Keratinocyte (primary cell): Measurements from ENCODE around the gene STARD3. TPM values are rescaled to one million over a fixed set of nuclear protein-coding genes. Genes with fewer than 3 reads are reported as not detected.

Source experiments
- DNase-seq: peaks from one replicate; pipeline ENCODE4 v3.0.0-alpha.2; 2011; ENCODE audit warnings: low read depth, missing footprints, low spot score
- FAIRE-seq: peaks from 2 replicates; lab custom pipeline; 2011; peaks lifted over from hg19 to GRCh38; lab: Jason Lieb, UNC
- H2AFZ ChIP-seq: 2 replicates; pipeline ENCODE4 v1.6.0; 2012; ENCODE audit warnings: low read length, control low read depth, inconsistent platforms; ENCODE audit not compliant: control insufficient read depth
- H3K27ac ChIP-seq: 2 replicates; pipeline ENCODE4 v1.5.1; 2011; ENCODE audit warnings: low read length; ENCODE audit not compliant: control insufficient read depth, insufficient read depth
- H3K27me3 ChIP-seq: 3 replicates; pipeline ENCODE4 v1.6.0; 2011; ENCODE audit warnings: low read length; ENCODE audit not compliant: control insufficient read depth, insufficient read depth; ENCODE audit errors: extremely low read depth
- H3K36me3 ChIP-seq, 2 experiments: 2 replicates in 1 of 2; 3 replicates in 1 of 2; pipeline ENCODE4 v1.5.1; 2011; ENCODE audit warnings: low read length in 2 of 2, mild to moderate bottlenecking in 1 of 2; ENCODE audit not compliant: control insufficient read depth in 2 of 2, insufficient read depth in 2 of 2; ENCODE audit errors: extremely low read depth in 1 of 2
- H3K4me1 ChIP-seq: 3 replicates; pipeline ENCODE4 v1.5.1; 2011; ENCODE audit warnings: low read length; ENCODE audit not compliant: control insufficient read depth, insufficient read depth; ENCODE audit errors: extremely low read depth
- H3K4me2 ChIP-seq: 3 replicates; pipeline ENCODE4 v1.6.0; 2011; ENCODE audit warnings: low read depth, low read length; ENCODE audit not compliant: control insufficient read depth, insufficient read depth; ENCODE audit errors: extremely low read depth
- H3K4me3 ChIP-seq, 3 experiments: fragments of 200-600 bp in 1 of 3; sonication (generic) in 1 of 3; 2 replicates in 2 of 3; 3 replicates in 1 of 3; pipeline ENCODE4 v1.5.1; 2011 to 2016; ENCODE audit warnings: low read length in 3 of 3, mild to moderate bottlenecking in 3 of 3, control low read depth in 2 of 3, inconsistent platforms in 1 of 3, low read depth in 1 of 3, mixed read lengths in 1 of 3, mixed run types in 1 of 3, moderate library complexity in 1 of 3; ENCODE audit not compliant: control insufficient read depth in 2 of 3, insufficient read depth in 2 of 3; ENCODE audit errors: extremely low read depth in 1 of 3
- H3K79me2 ChIP-seq: 2 replicates; pipeline ENCODE4 v1.6.0; 2012; ENCODE audit warnings: low read length; ENCODE audit not compliant: control insufficient read depth, insufficient read depth
- H3K9ac ChIP-seq: 3 replicates; pipeline ENCODE4 v1.6.0; 2011; ENCODE audit warnings: low read length; ENCODE audit not compliant: control insufficient read depth, insufficient read depth; ENCODE audit errors: extremely low read depth
- H3K9me1 ChIP-seq: 3 replicates; pipeline ENCODE4 v1.6.0; 2011; ENCODE audit warnings: low read length; ENCODE audit not compliant: control insufficient read depth, insufficient read depth; ENCODE audit errors: extremely low read depth
- H3K9me3 ChIP-seq: 2 replicates; pipeline ENCODE4 v1.5.1; 2012; ENCODE audit warnings: low read depth, low read length; ENCODE audit not compliant: control insufficient read depth
- H4K20me1 ChIP-seq: 3 replicates; pipeline ENCODE4 v1.6.0; 2011; ENCODE audit warnings: low read length; ENCODE audit not compliant: control insufficient read depth, insufficient read depth; ENCODE audit errors: extremely low read depth
- EZH2 ChIP-seq: IDR thresholded peaks from one replicate; pipeline ENCODE4 v1.6.1; 2012; ENCODE audit warnings: inconsistent platforms, mild to moderate bottlenecking, low read length, moderate library complexity
- dilution Hi-C: fragments of 300-500 bp; cut with MboI; formaldehyde crosslinking; loops from one replicate; pipeline ENCODE4 v1.7.0; 2020; ENCODE audit warnings: low sequenced_read_pairs; ENCODE audit not compliant: extremely low pct_ligation_motif_present
- polyA plus RNA-seq, 5 experiments: library from polyadenylated mRNA; depleted of rRNA in 3 of 5; stranded (reverse) in 3 of 5; stranded (forward) in 1 of 5; unstranded in 1 of 5; fragments of >200 nt; gene quantifications; 1 replicate in 1 of 5; 2 replicates in 3 of 5; 3 replicates in 1 of 5; pipeline versions ENCODE4 v1.2.1 to v1.2.3, GENCODE V29; 2011 to 2012; ENCODE audit warnings: missing spikeins in 2 of 5, low read depth in 1 of 5, low replicate concordance in 1 of 5
- TF ChIP-seq, protein P1 (sequence below), 3 experiments: IDR thresholded peaks in 1 of 3; conservative IDR thresholded peaks in 1 of 3; optimal IDR thresholded peaks in 1 of 3; 2 replicates in 2 of 3; 3 replicates in 1 of 3; pipeline versions ENCODE3 to v1.5.1; 2011; ENCODE audit warnings: low read length in 3 of 3, mild to moderate bottlenecking in 3 of 3, moderate library complexity in 2 of 3, control low read depth in 1 of 3, inconsistent platforms in 1 of 3; ENCODE audit not compliant: insufficient read depth in 2 of 3; ENCODE audit errors: extremely low read depth in 1 of 3

STARD3 gene
- polyA plus RNA-seq, 1 donor (not counting 4 experiments of a cell fraction or from before 2014, with no cell fraction given): 29.0 TPM

DNA sequence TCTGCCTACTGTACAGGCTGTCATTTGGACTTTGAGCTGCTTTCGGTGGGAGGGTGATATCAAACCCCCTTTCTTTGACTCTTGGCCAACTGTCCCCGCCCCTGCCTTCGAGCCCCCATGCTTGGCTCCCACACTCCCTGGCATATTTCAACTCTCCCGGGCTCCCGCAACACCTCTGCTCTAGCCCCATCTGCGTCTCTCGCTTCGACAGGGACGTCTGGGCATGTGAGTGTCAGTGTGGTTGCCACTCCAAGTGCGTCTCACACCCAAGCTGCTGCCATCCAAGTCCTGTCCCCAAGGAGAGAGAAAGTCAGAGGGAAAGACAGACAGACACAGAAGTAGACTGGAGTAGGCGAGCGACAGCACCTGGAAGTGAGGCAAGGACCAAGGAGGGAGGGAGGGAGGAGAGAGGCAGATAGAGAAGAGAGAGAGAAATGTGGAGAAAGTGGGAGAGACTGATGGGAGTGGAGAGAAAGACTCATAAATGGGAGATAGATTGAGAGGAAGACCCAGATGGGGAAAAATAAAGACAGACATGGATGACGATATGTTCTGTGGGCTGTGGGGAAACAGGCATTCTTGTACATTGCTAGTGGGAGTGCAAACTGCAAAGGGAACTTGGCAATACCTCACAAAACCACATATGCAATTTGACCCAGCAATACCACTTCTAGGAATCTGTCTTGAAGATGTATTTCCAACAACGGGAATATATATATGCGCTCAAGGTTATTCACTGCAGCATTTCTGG, 11.8 kb downstream of the STARD3 start:
- Histone ChIP-seq H3K4me1 (peaks cover 2% of the 10 kb centered on the region), H3K79me2 (peaks cover 15% of the 10 kb centered on the region), H3K36me3 (peaks cover 0 to 3% of the 10 kb centered on the region in 2 experiments), H3K4me3 (no peak overlapping the region), H2AFZ (no peak overlapping the region), H3K27me3 (no peaks in the 10 kb centered on the region), H3K9ac (no peak overlapping the region), H3K27ac (no peak overlapping the region), H3K9me1 (no peaks in the 10 kb centered on the region), H3K9me3 (no peaks in the 10 kb centered on the region), H4K20me1 (peaks cover 4% of the 10 kb centered on the region), H3K4me2 (no peak overlapping the region)
- no peak for TF ChIP-seq EZH2
- TF ChIP-seq, protein P1, sequence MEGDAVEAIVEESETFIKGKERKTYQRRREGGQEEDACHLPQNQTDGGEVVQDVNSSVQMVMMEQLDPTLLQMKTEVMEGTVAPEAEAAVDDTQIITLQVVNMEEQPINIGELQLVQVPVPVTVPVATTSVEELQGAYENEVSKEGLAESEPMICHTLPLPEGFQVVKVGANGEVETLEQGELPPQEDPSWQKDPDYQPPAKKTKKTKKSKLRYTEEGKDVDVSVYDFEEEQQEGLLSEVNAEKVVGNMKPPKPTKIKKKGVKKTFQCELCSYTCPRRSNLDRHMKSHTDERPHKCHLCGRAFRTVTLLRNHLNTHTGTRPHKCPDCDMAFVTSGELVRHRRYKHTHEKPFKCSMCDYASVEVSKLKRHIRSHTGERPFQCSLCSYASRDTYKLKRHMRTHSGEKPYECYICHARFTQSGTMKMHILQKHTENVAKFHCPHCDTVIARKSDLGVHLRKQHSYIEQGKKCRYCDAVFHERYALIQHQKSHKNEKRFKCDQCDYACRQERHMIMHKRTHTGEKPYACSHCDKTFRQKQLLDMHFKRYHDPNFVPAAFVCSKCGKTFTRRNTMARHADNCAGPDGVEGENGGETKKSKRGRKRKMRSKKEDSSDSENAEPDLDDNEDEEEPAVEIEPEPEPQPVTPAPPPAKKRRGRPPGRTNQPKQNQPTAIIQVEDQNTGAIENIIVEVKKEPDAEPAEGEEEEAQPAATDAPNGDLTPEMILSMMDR (optimal IDR thresholded peaks at IDR 0.05 in 1 of 3, IDR thresholded peaks at IDR 0.05 in 1 of 3, conservative IDR thresholded peaks at IDR 0.05 in 1 of 3; ENCODE audit: extremely low read depth in 1 of 3, insufficient read depth in 2 of 3, low read length in 3 of 3): no peak
- FAIRE-seq (no peak), DNase-seq (no peak)
- dilution Hi-C loops: no loop called here

DNA sequence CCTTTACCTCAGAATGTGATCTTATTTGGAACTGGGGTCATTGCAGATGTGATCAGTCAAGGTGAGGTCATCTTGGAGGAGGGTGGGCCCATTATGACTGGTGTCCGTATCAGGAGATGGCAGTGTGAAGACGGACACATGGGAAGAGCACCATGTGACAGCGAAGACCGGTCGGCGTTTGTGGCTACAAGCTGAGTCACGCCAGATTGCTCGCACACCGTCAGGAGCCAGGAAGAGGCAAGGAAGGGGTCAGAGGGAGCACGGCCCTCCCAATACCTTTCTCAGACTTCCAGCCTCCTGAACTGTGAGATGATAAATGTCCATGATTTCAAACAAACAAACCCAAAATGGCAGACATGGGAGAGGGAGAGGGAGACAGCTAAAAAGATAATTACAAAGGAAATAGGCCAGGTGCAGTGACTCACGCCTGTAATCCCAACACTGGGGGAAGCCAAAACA, 13.2 kb downstream of the STARD3 start:
- dilution Hi-C loops: no loop called here
- Histone ChIP-seq H4K20me1 (peaks cover 6% of the 10 kb centered on the region), H3K36me3 (peaks cover 0 to 3% of the 10 kb centered on the region in 2 experiments), H3K27me3 (no peaks in the 10 kb centered on the region), H3K27ac (no peak overlapping the region), H3K79me2 (peaks cover 7% of the 10 kb centered on the region), H3K4me2 (no peak overlapping the region), H3K9me3 (no peaks in the 10 kb centered on the region), H3K4me3 (no peak overlapping the region), H3K4me1 (no peaks in the 10 kb centered on the region), H2AFZ (no peak overlapping the region), H3K9ac (no peak overlapping the region), H3K9me1 (no peaks in the 10 kb centered on the region)
- DNase-seq: no peak
- no peak for TF ChIP-seq EZH2
- TF ChIP-seq, protein P1 (optimal IDR thresholded peaks at IDR 0.05 in 1 of 3, IDR thresholded peaks at IDR 0.05 in 1 of 3, conservative IDR thresholded peaks at IDR 0.05 in 1 of 3; ENCODE audit: extremely low read depth in 1 of 3, insufficient read depth in 2 of 3, low read length in 3 of 3): no peak
- no peak for FAIRE-seq
